H1 (cell line): ENCODE measurements around the gene GPSM1. TPM values are rescaled to one million over a fixed set of nuclear protein-coding genes. Genes with fewer than 3 reads are reported as not detected.

ENCODE experiments used
- CTCF ChIA-PET: fragments of 300-600 bp; sonication (Branson Sonifier 250); formaldehyde crosslinking; loops from one replicate; lab custom pipeline; 2021; ENCODE audit not compliant: partially characterized antibody; lab: Charles Lee
- POLR2A ChIA-PET: fragments of 300-600 bp; sonication (Branson Sonifier 250); formaldehyde crosslinking; loops from one replicate; lab custom pipeline; 2021; ENCODE audit warnings: inconsistent platforms; ENCODE audit not compliant: partially characterized antibody; lab: Charles Lee
- DNase-seq, 2 experiments: peaks; one replicate each; pipeline versions ENCODE4 v3.0.0 to v3.0.0-alpha.2; 2010 to 2022; ENCODE audit warnings: low spot score in 2 of 2, low read depth in 1 of 2, mixed read lengths in 1 of 2
- FAIRE-seq: peaks from 2 replicates; lab custom pipeline; 2011; peaks lifted over from hg19 to GRCh38; lab: Jason Lieb, UNC
- H2AFZ ChIP-seq: 2 replicates; pipeline ENCODE4 v1.8.1; 2012; ENCODE audit warnings: low read length, inconsistent platforms
- H2AK5ac ChIP-seq: 2 replicates; pipeline ENCODE4 v1.6.1; 2013; ENCODE audit warnings: low read depth, low read length
- H2BK120ac ChIP-seq: replicated peaks from 2 replicates; pipeline ENCODE3; 2013; ENCODE audit warnings: low read depth, low read length, inconsistent platforms
- H2BK12ac ChIP-seq: 2 replicates; pipeline ENCODE4 v1.6.1; 2013; ENCODE audit warnings: low read depth, low read length
- H2BK15ac ChIP-seq: 2 replicates; pipeline ENCODE4 v1.6.1; 2013; ENCODE audit warnings: low read length
- H2BK20ac ChIP-seq: 2 replicates; pipeline ENCODE4 v1.6.1; 2013; ENCODE audit warnings: low read length
- H2BK5ac ChIP-seq: 2 replicates; pipeline ENCODE4 v1.6.1; 2013; ENCODE audit warnings: low read depth, low read length
- H3K14ac ChIP-seq: 2 replicates; pipeline ENCODE4 v1.6.1; 2013; ENCODE audit warnings: inconsistent platforms; ENCODE audit not compliant: insufficient read length
- H3K18ac ChIP-seq: 2 replicates; pipeline ENCODE4 v1.6.1; 2013; ENCODE audit warnings: low read length; ENCODE audit errors: extremely low read depth
- H3K23ac ChIP-seq: 2 replicates; pipeline ENCODE4 v1.6.1; 2013; ENCODE audit warnings: inconsistent platforms; ENCODE audit not compliant: insufficient read length
- H3K23me2 ChIP-seq: 2 replicates; pipeline ENCODE4 v1.6.1; 2013; ENCODE audit warnings: low read depth, low read length
- H3K27ac ChIP-seq: 2 replicates; pipeline ENCODE4 v1.6.1; 2011; ENCODE audit warnings: low read depth, low read length, inconsistent platforms
- H3K27me3 ChIP-seq, 4 experiments: replicated peaks in 1 of 4; 1 replicate in 1 of 4; 2 replicates in 3 of 4; pipeline versions ENCODE4 v1.6.1 to v1.8.1; 2011 to 2013; ENCODE audit warnings: low read length in 3 of 4, mild to moderate bottlenecking in 3 of 4, inconsistent platforms in 2 of 4, mixed read lengths in 2 of 4, moderate library complexity in 1 of 4; ENCODE audit not compliant: control insufficient read depth in 3 of 4, insufficient read depth in 3 of 4; ENCODE audit errors: extremely low read depth in 1 of 4
- H3K36me3 ChIP-seq, 4 experiments: 2 replicates each; pipeline versions ENCODE4 v1.6.1 to v1.8.1; 2011 to 2013; ENCODE audit warnings: mild to moderate bottlenecking in 4 of 4, low read length in 3 of 4, moderate library complexity in 2 of 4, control low read depth in 1 of 4, inconsistent platforms in 1 of 4; ENCODE audit not compliant: insufficient read depth in 4 of 4, control insufficient read depth in 2 of 4
- H3K4ac ChIP-seq: replicated peaks from 2 replicates; pipeline ENCODE3; 2013; ENCODE audit warnings: low read length, low read depth, mixed read lengths, inconsistent platforms; ENCODE audit not compliant: insufficient read length
- H3K4me1 ChIP-seq, 4 experiments: replicated peaks in 1 of 4; 1 replicate in 1 of 4; 2 replicates in 3 of 4; pipeline versions ENCODE4 v1.6.1 to v1.8.1; 2011 to 2013; ENCODE audit warnings: low read length in 3 of 4, inconsistent platforms in 2 of 4, mixed read lengths in 1 of 4; ENCODE audit not compliant: insufficient read depth in 4 of 4, control insufficient read depth in 3 of 4
- H3K4me2 ChIP-seq, 2 experiments: 2 replicates each; pipeline versions ENCODE4 v1.6.1 to v1.8.1; 2011 to 2013; ENCODE audit warnings: low read depth in 2 of 2, low read length in 2 of 2, control low read depth in 1 of 2, inconsistent platforms in 1 of 2, mild to moderate bottlenecking in 1 of 2; ENCODE audit not compliant: insufficient read depth in 1 of 2
- H3K4me3 ChIP-seq, 4 experiments: fragments of 200-600, 300-600 bp in 1 of 4; sonication (generic), shearing (Covaris generic), sonication (Bioruptor Twin) in 1 of 4; 2 replicates each; pipeline versions ENCODE4 v1.5.1 to v1.8.1; 2011 to 2016; ENCODE audit warnings: low read length in 4 of 4, low read depth in 3 of 4, control low read depth in 2 of 4, inconsistent platforms in 2 of 4, mild to moderate bottlenecking in 2 of 4, mixed read lengths in 1 of 4, moderate library complexity in 1 of 4; ENCODE audit not compliant: insufficient read depth in 2 of 4; ENCODE audit errors: extremely low read depth in 1 of 4
- H3K56ac ChIP-seq: replicated peaks from 2 replicates; pipeline ENCODE3; 2013; ENCODE audit warnings: low read depth, mild to moderate bottlenecking, mixed read lengths, low read length, inconsistent platforms; ENCODE audit not compliant: insufficient read length
- H3K79me1 ChIP-seq: 2 replicates; pipeline ENCODE4 v1.6.1; 2013; ENCODE audit warnings: low read depth, low read length, control low read depth
- H3K79me2 ChIP-seq, 2 experiments: 2 replicates each; pipeline versions ENCODE4 v1.6.1 to v1.8.1; 2012 to 2013; ENCODE audit warnings: low read length in 2 of 2, mild to moderate bottlenecking in 2 of 2, inconsistent platforms in 1 of 2; ENCODE audit not compliant: insufficient read depth in 2 of 2, control insufficient read depth in 1 of 2
- H3K9ac ChIP-seq, 4 experiments: replicated peaks in 1 of 4; 1 replicate in 1 of 4; 2 replicates in 3 of 4; pipeline versions ENCODE4 v1.6.1 to v1.8.1; 2011 to 2013; ENCODE audit warnings: low read depth in 3 of 4, low read length in 3 of 4, control low read depth in 2 of 4, mild to moderate bottlenecking in 2 of 4, moderate library complexity in 2 of 4, inconsistent platforms in 1 of 4; ENCODE audit errors: extremely low read depth in 1 of 4
- H3K9me3 ChIP-seq, 2 experiments: 2 replicates each; pipeline versions ENCODE4 v1.6.1 to v1.8.1; 2012 to 2013; ENCODE audit warnings: mild to moderate bottlenecking in 2 of 2, moderate library complexity in 2 of 2, control low read depth in 1 of 2, inconsistent platforms in 1 of 2, low read depth in 1 of 2, low read length in 1 of 2, mixed read lengths in 1 of 2; ENCODE audit not compliant: insufficient read depth in 2 of 2
- H4K20me1 ChIP-seq, 2 experiments: replicated peaks in 1 of 2; 2 replicates each; pipeline versions ENCODE3 to v1.8.1; 2011 to 2013; ENCODE audit warnings: inconsistent platforms in 2 of 2, low read length in 2 of 2, mild to moderate bottlenecking in 1 of 2; ENCODE audit not compliant: insufficient read depth in 2 of 2, control insufficient read depth in 1 of 2
- H4K5ac ChIP-seq: 2 replicates; pipeline ENCODE4 v1.6.1; 2013; ENCODE audit warnings: low read length, low read depth, mixed read lengths, inconsistent platforms; ENCODE audit not compliant: insufficient read length
- H4K8ac ChIP-seq: 2 replicates; pipeline ENCODE4 v1.8.0; 2013; ENCODE audit warnings: mild to moderate bottlenecking, moderate library complexity, low read length, inconsistent platforms; ENCODE audit not compliant: insufficient read depth; ENCODE audit errors: extremely low read depth
- H4K91ac ChIP-seq: replicated peaks from 2 replicates; pipeline ENCODE3; 2013; ENCODE audit warnings: low read length, mixed read lengths, inconsistent platforms; ENCODE audit not compliant: insufficient read length
- ATF3 ChIP-seq: IDR thresholded peaks from 2 replicates; pipeline ENCODE4 v1.6.1; 2011; ENCODE audit warnings: low read depth, mild to moderate bottlenecking, low read length; ENCODE audit not compliant: insufficient read depth
- CEBPB ChIP-seq: IDR thresholded peaks from 2 replicates; pipeline ENCODE4 v1.6.1; 2012; ENCODE audit warnings: low read depth, low read length
- CTBP2 ChIP-seq: IDR thresholded peaks from 2 replicates; pipeline ENCODE4 v1.7.0; 2011; ENCODE audit warnings: borderline replicate concordance, mild to moderate bottlenecking, moderate library complexity, mixed read lengths, low read length; ENCODE audit not compliant: insufficient read depth, insufficient read length
- EGR1 ChIP-seq: IDR thresholded peaks from 2 replicates; pipeline ENCODE4 v1.6.1; 2011; ENCODE audit warnings: low read depth, low read length, borderline replicate concordance
- EP300 ChIP-seq, 2 experiments: IDR thresholded peaks; 1 replicate in 1 of 2; 2 replicates in 1 of 2; pipeline ENCODE4 v1.6.1; 2011 to 2012; ENCODE audit warnings: low read depth in 2 of 2, low read length in 2 of 2, mild to moderate bottlenecking in 2 of 2, borderline replicate concordance in 1 of 2, inconsistent platforms in 1 of 2, moderate library complexity in 1 of 2
- EZH2 ChIP-seq: fragments of 200-600 bp; sonication (generic); IDR thresholded peaks from 2 replicates; pipeline ENCODE4 v1.7.1; 2012; ENCODE audit warnings: low read depth, mild to moderate bottlenecking, moderate library complexity, low read length, inconsistent platforms; ENCODE audit not compliant: severe bottlenecking
- KDM5A ChIP-seq: fragments of 200-600 bp; IDR thresholded peaks from 2 replicates; pipeline ENCODE4 v1.7.1; 2012; ENCODE audit warnings: mild to moderate bottlenecking, low read length, inconsistent platforms, mixed read lengths
- MAX ChIP-seq: IDR thresholded peaks from 2 replicates; pipeline ENCODE4 v1.6.1; 2012; ENCODE audit warnings: inconsistent platforms
- RFX5 ChIP-seq: IDR thresholded peaks from 2 replicates; pipeline ENCODE4 v1.6.1; 2011; ENCODE audit warnings: low read depth, low read length, improper control_type of control experiment, borderline replicate concordance
- SIN3A ChIP-seq, 2 experiments: IDR thresholded peaks in 1 of 2; conservative IDR thresholded peaks in 1 of 2; 2 replicates each; pipeline ENCODE4 v1.6.1; 2011 to 2012; ENCODE audit warnings: low read length in 2 of 2, improper control_type of control experiment in 1 of 2, low read depth in 1 of 2, mild to moderate bottlenecking in 1 of 2
- SIX5 ChIP-seq: IDR thresholded peaks from 2 replicates; pipeline ENCODE4 v1.6.1; 2011; ENCODE audit warnings: mild to moderate bottlenecking, low read depth, low read length
- SP1 ChIP-seq: IDR thresholded peaks from 2 replicates; pipeline ENCODE4 v1.6.1; 2011; ENCODE audit warnings: low read depth, low read length
- WGBS, 2 experiments: shearing (Covaris generic) in 1 of 2; methylation state at CpG; one replicate each; pipeline versions ENCODE4 v1.1.6 to v1.1.7; 2013 to 2015; ENCODE audit warnings: low lambda C conversion rate in 2 of 2, mixed read lengths in 2 of 2, inconsistent platforms in 1 of 2, low coverage in 1 of 2, missing lambda C conversion rate in 1 of 2; ENCODE audit not compliant: insufficient replicate concordance in 2 of 2, insufficient coverage in 1 of 2, insufficient read length in 1 of 2; ENCODE audit errors: extremely low coverage in 1 of 2, missing lambda C conversion rate in 1 of 2; 5-methylcytosine and 5-hydroxymethylcytosine counted together
- polyA plus RNA-seq, 7 experiments: library from polyadenylated mRNA; depleted of rRNA in 3 of 7; stranded (reverse) in 5 of 7; unstranded in 2 of 7; fragments of >200 nt in 5 of 7; fragments of 200-250 nt in 2 of 7; gene quantifications; 1 replicate in 5 of 7; 2 replicates in 1 of 7; 4 replicates in 1 of 7; pipeline versions ENCODE4 v1.2.1 to v1.2.3, GENCODE V29; 2011 to 2013; ENCODE audit warnings: missing spikeins in 2 of 7, mixed read lengths in 2 of 7
- total RNA-seq: library from RNA; stranded (reverse); fragmentation: NEBNext Ultra II Directional; extraction: Animal tissue kit (Norgen Biotek cat#: 25700); gene quantifications from 2 replicates; pipeline ENCODE4 v1.2.1, GENCODE V29; 2021

GPSM1 gene
- total and polyA plus RNA-seq, 2 of the 8 experiments (the other 6 are each of a cell fraction or from before 2014, with no cell fraction given) = 12.8 to 18.0 TPM

- Histone ChIP-seq H3K79me1 (no peaks in the 10 kb centered on the region; the same call in 1 of the 2 replicates), H2AK5ac (no peak overlapping the region), H3K4me1 (no peaks in the 10 kb centered on the region), H3K27me3 (no peaks in the 10 kb centered on the region), H3K4me2 (no peak overlapping the region), H3K9me3 (no peaks in the 10 kb centered on the region), H3K36me3 (peaks cover 6 to 51% (median 22%) of the 10 kb centered on the region in 4 experiments; a peak in 7 of 8 replicates), H2BK5ac (no peak overlapping the region), H4K5ac (no peak overlapping the region), H3K14ac (no peak overlapping the region), H3K4me3 (no peak overlapping the region), H3K56ac (no peak overlapping the region), H2AFZ (no peak overlapping the region), H2BK120ac (no peak overlapping the region), H2BK20ac (no peak overlapping the region), H3K79me2 (no peaks in the 10 kb centered on the region), H4K91ac (no peak overlapping the region), H4K8ac (peak overlapping the region; percentile 14; the same call in 1 of the 2 replicates), H3K23ac (no peak overlapping the region), H2BK15ac (no peak overlapping the region), H4K20me1 (peaks cover 5 to 14% of the 10 kb centered on the region in 2 experiments), H2BK12ac (no peak overlapping the region), H3K4ac (no peak overlapping the region), H3K23me2 (no peaks in the 10 kb centered on the region), H3K18ac (no peak overlapping the region), H3K9ac (no peak overlapping the region), H3K27ac (no peak overlapping the region)
- ChIA-PET CTCF (interaction anchor here (1.1 to 1.7 kb wide), 4 partner anchors 12 to 108 kb away, joined by 3 to 6 read pairs (median 5); partner anchors contain the start of gene DNLZ), POLR2A (interaction anchor here (1.1 to 3.2 kb wide), 6 partner anchors 8 to 79 kb away, joined by 3 to 19 read pairs (median 8); partner anchors contain the start of gene SNAPC4)
- FAIRE-seq (no peak), DNase-seq (no peak)
- WGBS, 2 experiments = 93% methylated on average over 10 of the region's 18 CpGs; no CpG with 5 or more reads in 1 of the 2 experiments
- TF ChIP-seq RFX5 = no peak
- TF ChIP-seq KDM5A = no peak
- TF ChIP-seq SP1 = no peak
- no peak for TF ChIP-seq SIX5
- TF ChIP-seq MAX = no peak
- no peak for TF ChIP-seq EGR1
- no peak for TF ChIP-seq EZH2
- no peak for TF ChIP-seq CEBPB
- TF ChIP-seq CTBP2 = no peak
- TF ChIP-seq SIN3A (conservative IDR thresholded peaks at IDR 0.05 in 1 of 2, IDR thresholded peaks at IDR 0.05 in 1 of 2; ENCODE audit: low read depth in 1 of 2, low read length in 2 of 2) = no peak
- no peak for TF ChIP-seq ATF3
- TF ChIP-seq EP300 (IDR thresholded peaks at IDR 0.05; ENCODE audit: borderline replicate concordance in 1 of 2, low read depth in 2 of 2, low read length in 2 of 2) = no peak
Observed at GRCh38 chr9:136379003-136379287, 51.6 kb downstream of the GPSM1 start.
